C1 segment of cervical spinal cord (tissue), 14 donors: ENCODE results near the gene KL.

Source experiments
- DNase-seq, 14 donors: peaks; one replicate each; lab custom pipeline; 2025; lab: John Stamatoyannopoulos, UW

Gene KL

GRCh38 chr13:33034882-33035520 lies 18.8 kb downstream of the KL start:
- no peak for DNase-seq

- no peak for DNase-seq
Measured at GRCh38 chr13:33037673-33038072, 21.4 kb downstream of the KL start.

GRCh38 chr13:33040090-33040489 lies 23.9 kb downstream of the KL start:
- no peak for DNase-seq

GRCh38 chr13:33045851-33046592 lies 29.8 kb downstream of the KL start:
- DNase-seq, result no peak

GRCh38 chr13:33050161-33050560 lies 33.9 kb downstream of the KL start:
- DNase-seq, result no peak

GRCh38 chr13:33051632-33052031 lies 35.4 kb downstream of the KL start:
- DNase-seq, result no peak

GRCh38 chr13:33052506-33053280 lies 36.5 kb downstream of the KL start:
- no peak for DNase-seq

- no peak for DNase-seq
Measured at GRCh38 chr13:33053397-33054066, 37.3 kb downstream of the KL start.

- DNase-seq, result no peak
Measured at GRCh38 chr13:33057019-33057780, 41.0 kb downstream of the KL start.

GRCh38 chr13:33058776-33059327 lies 42.6 kb downstream of the KL start:
- no peak for DNase-seq

GRCh38 chr13:33060815-33061214 lies 44.6 kb downstream of the KL start:
- DNase-seq, result no peak

GRCh38 chr13:33066329-33066728 lies 50.1 kb downstream of the KL start:
- DNase-seq, result no peak

- no peak for DNase-seq
Measured at GRCh38 chr13:33069365-33069764, 53.1 kb downstream of the KL start.

- no peak for DNase-seq
Measured at GRCh38 chr13:33070713-33071112, 54.5 kb downstream of the KL start.

GRCh38 chr13:33072282-33072681 lies 56.1 kb downstream of the KL start:
- DNase-seq, result peak in 4 of 14 donors; percentile 4 to 33 (median 5)

GRCh38 chr13:33072759-33073158 lies 56.5 kb downstream of the KL start:
- DNase-seq, result no peak

- no peak for DNase-seq
Measured at GRCh38 chr13:33073338-33073737, 57.1 kb downstream of the KL start.

- no peak for DNase-seq
Measured at GRCh38 chr13:33076001-33076992, 60.1 kb downstream of the KL start.

- no peak for DNase-seq
Measured at GRCh38 chr13:33078263-33078662, 62.0 kb downstream of the KL start.

GRCh38 chr13:33079960-33080359 lies 63.7 kb downstream of the KL start:
- DNase-seq, result no peak
